ENCODE data around the gene CDH5.

CDH5 gene

DNA sequence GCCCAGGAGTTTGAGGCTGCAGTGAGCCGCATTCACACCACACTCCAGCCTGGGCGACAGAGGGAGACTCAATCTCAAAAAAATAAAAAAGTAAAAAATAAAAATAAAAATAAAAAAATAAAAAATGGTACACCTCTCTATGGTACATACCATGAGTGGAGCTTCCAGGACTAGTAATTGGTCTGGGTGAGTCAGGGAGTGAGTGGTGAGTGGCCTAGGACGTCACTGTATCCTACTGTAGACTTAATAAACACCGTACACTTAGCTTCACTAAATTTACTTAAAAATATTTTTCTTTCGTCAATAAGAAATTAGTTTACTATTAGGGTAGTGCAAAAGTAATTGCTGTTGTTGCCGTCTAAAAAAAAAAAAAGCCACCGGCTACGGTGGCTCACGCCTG lies 9.0 kb downstream of the CDH5 start:
- no peak for DNase-seq

DNA sequence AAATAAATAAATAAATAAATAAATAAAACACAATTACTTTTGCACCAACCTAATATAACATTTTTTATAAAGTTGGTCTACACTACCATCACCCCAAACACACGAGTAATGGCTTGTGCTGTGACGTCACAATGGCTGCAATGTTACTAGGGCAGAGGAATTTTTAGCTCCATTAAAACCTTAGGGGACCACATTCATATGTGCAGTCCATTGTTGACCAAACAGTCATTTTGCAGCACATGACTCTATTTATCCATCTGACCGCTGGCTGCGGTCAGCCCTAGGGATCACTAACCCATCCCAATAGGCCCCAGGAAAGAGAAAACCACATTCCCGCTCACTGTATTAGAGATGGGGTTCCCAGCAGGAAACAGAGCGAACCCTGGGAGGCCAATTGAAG lies 9.6 kb downstream of the CDH5 start:
- DNase-seq: no peak

DNA sequence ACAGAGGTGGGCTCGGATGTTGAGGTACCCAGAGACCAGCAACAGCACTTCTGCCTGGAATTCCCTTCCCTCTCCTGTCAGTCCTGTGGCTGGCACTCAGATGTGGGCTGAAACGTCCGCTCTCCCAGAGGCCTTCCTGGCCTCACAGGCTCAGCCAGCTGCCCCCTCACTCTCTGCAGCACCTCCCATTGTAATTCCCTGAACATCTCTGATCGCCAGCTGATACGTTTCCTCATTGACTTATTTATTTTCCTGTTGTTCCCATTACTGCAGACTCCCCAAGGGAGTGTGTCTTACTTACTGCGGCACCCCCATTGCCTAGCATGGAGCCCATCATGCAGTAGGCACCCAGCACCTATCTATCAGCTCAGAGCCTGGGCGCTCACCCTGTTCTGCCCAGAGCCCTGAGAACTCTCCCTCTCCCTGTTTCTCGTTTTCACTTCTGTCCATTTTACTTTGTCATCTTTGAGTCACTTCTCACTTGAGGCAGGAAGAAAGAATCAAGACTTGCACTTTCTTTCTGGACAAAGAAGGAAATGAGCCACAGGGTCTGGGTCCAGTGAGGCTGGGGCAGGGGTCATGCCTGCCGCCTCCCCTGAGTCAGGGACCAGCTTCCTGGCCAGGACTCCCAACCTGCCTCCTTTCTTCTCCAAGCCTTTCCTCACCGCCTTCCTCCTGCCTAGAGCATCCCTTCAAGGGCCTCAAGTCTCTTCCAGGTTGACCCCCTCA lies 10.2 kb downstream of the CDH5 start:
- DNase-seq: no peak

DNA sequence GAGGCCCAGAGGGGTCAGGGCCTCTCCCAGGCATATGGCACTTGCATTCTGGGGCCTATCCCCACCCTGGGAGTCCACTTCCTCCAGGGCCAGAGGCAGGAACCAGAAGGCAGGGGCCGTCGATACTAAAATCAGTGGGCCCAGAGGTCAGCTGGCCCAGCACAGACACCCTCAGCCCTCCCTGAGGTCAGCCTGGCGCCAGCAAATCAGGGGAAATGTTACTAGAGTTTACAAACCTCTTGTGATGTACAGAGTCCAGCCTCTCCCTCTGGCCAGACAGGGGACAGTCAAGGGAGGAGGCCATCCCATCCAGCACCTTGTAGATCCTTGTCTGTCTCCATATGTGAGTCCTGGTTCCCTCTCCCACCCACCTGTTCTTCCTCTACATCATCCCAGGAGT lies 10.8 kb downstream of the CDH5 start:
- DNase-seq: no peak

DNA sequence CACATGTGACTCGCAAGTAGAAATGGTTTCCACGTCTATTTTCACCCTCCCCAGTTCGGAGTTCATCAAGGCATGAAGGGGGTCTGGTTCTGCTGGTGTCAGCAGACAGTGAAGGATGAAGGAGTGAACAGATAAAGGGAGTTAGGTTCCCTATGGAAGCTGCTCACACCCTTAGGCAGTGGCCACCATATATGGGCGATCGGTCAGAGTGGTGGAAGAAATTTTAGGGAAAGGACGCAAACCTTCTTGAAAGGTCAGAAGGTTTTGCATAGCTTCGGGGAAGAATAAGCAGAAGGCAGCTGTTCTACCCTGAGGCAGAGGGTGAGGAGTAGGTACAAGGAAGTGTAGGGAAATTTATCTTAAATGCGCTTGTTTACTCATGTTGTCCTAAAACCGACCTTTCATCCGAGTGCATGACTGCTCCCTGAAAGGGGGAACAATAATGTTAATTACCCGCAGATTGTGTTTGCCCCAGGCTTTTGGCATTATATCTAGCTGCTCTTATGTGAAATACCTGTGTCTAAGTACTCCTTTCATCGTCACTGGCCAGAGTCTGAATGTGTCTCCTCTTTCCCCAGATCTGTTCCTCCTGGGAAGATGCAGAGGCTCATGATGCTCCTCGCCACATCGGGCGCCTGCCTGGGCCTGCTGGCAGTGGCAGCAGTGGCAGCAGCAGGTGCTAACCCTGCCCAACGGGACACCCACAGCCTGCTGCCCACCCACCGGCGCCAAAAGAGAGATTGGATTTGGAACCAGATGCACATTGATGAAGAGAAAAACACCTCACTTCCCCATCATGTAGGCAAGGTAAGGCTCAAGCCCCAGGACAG lies 12.5 kb downstream of the CDH5 start:
- DNase-seq: no peak

DNA sequence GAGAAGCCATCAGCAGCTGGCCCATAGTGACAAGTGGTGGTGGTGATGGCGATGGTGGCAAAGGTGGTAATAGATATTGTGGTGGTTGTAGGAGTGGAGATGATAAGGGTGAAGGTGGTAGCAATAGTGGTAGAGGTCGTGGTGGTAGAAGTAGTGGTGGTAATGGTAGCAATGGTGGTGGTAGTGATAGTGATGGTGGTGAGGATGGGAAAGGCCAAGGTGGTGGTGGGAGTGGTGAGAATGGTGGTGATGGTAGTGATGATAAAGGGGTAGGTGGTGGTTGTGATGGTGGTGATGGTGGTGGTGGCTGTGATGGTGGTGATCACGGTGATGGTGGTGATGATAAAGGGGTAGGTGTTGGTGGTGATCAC lies 13.1 kb downstream of the CDH5 start:
- no peak for DNase-seq

DNA sequence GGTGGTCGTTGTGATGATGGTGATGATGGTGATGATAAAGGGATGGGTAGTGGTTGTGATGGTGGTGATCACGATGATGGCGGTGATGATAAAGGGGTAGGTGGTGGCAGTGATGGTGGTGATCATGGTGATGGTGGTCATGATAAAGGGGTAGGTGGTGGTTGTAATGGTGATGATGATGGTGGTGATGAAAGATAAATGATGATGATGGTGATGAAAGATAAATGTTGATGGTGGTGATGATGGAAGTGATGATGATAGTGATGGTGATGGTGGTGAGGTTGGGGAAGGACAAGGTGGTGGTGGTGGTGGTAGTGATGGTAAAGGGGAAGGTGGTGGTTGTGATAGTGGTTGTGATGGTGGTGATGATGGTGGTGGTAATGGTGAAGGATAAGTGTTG lies 13.9 kb downstream of the CDH5 start:
- no peak for DNase-seq

DNA sequence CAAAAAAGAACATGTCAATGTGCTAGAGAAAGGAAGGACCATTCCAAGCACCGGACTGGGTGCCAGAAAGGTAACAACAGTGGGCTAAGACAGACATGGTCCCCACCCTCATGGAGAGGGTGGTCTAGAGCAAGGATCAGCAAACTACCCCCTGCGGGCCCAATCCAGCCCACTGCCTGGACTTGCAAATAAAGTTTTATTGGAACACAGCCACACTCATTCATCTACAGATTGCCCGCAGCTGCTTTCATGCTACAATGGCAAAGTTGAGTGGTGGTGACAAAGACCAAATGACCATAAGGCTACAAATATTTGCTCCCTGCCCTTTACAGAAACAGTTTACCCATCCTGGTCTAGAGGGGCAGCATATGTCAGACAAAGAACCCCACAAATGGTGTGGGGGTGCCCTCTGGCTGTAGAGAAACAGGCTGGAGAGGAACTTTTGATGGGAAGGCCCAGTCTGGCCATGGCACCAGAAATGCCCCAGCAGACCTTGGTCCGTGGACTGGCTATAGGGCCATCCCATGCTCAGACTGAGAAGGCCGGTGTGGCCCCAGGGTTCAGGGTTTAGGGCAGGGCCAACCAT lies 15.2 kb downstream of the CDH5 start:
- no peak for DNase-seq

DNA sequence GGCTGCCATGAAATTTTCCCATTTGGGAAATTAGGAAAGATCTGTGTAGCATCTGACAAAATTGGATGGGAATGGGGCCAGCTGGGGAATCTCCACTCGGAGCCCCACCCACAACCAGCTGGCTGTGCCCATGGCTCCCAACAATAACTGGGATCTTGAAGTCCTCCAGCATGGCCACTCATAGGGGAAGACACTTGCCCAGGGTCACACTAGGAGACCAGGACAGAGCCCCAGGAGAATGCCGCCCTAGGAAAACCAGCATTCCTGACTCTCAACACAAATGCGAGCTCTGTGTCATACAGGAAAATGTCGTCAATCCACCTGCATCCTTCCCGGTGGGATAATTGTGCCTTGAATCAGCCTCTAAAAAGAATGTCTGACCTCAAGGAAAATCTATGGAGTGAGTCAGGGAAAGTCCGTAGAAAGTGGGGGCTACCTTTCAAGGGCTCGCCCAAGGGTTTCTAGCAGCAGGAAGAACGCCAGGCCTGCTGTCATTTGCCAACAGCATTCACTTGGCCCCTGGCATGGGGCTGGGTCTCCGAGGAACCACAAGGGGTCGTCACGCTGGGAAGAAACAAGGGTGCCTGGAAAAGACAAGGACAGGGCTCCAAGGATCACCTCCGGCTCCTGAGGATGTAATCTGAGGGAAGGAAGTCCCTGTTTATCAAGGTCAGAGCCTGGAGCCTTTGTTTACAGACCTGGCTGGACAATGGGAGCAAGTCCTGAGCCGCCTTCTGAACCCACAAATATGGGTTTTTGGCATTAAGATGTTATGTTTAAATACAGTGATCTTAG lies 15.9 kb downstream of the CDH5 start:
- no peak for DNase-seq

DNA sequence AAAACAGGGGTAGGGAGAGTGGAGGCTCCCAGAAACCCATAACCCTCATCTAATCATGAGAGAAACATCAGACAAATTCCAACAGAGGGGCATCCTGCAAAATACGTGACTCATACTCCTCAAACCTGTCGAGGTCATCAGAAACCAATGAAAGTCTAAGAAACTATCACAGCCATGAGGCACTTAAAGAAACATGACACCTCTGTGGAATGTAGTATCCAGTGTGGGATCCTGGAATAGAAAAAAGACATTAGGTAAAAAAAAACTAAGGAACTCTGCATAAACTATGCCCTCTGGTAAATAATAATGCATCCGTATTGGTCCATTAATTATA lies 16.4 kb downstream of the CDH5 start:
- DNase-seq: no peak

DNA sequence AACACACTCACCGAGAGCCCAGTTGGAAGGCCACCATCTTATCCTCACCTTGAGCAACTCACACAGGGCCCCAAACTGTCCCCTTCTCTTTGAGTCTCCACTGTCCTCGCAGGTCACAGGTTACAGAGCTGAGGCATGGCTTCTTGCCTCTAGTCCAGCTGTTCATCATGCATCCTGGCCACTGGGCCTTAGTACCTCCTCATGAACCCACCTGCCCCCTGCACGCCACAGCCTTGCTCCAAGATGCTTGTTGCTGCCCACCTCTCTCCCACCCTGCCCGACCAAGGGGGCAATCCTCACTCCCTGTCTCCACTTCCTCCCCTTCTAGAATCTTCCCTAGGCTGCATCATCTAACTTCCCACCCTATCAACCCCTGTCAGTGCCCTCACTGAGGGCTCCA lies 17.1 kb downstream of the CDH5 start:
- DNase-seq: no peak

DNA sequence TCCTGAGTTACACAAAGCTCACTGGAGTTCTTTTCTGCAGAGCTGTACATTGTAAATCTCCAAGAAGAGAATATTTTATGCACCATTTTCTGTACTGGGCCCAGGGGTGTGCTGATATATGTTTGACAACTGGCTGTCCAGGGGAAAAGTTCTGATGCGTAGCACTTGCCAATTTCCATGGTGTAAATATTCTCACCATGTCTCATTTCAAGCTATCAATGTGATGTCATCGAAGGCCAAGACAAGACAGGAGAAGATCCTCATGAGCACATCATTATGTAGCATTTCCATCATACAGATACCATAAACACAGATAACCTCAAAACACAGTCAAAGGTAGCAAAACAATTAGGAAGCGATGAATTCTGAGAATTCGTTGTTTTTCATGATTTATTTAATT lies 18.9 kb downstream of the CDH5 start:
- no peak for DNase-seq

DNA sequence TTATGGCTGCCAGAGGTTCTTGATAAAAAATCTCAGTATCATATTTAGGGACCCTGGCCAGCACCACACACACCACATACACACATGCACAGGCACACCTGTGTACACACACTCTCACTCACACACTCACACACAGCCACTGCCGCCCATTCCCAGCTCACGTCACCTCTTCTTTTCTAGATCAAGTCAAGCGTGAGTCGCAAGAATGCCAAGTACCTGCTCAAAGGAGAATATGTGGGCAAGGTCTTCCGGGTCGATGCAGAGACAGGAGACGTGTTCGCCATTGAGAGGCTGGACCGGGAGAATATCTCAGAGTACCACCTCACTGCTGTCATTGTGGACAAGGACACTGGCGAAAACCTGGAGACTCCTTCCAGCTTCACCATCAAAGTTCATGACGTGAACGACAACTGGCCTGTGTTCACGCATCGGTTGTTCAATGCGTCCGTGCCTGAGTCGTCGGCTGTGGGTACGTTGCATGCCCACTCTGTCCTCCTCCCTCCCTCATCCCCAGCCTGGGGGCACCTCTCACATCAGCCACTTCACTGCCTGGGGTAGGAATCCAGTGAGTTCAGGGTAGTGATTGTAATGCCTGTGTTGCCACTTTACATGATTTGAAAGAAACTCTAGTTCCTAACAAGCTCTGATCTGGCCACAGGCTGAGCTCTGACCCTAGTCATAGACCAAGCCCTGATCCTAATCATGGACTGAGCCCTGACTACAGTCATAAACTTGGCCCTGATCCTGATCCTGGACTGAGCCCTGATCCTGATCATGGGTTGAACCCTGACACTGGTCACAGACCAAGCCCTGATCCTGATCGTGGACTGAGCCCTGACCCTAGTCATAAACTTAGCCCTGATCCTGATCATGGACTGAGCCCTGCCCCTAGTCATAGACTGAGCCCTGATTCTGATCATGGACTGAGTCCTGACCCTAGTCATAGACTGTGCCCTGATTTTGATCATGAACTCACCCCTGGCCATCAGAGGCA lies 20.4 kb downstream of the CDH5 start:
- no peak for DNase-seq

DNA sequence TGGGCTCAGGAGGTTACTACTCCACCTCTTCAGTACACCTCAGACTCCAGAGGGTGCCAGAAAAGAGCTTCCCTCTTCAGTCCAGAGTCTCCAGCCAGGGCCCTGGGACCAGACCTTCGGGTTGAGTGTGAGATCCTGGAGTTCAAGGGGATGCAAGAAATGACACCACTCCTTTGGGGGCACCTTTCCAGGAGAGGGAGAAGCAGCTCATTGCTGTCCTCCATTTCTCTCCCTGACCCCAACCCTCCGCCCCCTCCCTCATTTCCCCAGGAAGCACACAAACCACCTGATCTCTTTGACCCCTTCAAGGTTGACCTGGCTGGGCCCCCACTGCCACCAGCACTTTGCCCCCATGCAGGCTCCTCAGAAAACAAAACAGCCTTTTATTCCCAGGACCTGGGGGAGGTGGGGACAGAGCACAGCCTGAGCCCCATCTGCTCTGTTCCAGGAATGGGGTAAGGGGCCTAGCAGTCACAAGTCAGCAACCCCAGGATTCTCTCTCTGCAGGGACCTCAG lies 21.4 kb downstream of the CDH5 start:
- DNase-seq: no peak

DNA sequence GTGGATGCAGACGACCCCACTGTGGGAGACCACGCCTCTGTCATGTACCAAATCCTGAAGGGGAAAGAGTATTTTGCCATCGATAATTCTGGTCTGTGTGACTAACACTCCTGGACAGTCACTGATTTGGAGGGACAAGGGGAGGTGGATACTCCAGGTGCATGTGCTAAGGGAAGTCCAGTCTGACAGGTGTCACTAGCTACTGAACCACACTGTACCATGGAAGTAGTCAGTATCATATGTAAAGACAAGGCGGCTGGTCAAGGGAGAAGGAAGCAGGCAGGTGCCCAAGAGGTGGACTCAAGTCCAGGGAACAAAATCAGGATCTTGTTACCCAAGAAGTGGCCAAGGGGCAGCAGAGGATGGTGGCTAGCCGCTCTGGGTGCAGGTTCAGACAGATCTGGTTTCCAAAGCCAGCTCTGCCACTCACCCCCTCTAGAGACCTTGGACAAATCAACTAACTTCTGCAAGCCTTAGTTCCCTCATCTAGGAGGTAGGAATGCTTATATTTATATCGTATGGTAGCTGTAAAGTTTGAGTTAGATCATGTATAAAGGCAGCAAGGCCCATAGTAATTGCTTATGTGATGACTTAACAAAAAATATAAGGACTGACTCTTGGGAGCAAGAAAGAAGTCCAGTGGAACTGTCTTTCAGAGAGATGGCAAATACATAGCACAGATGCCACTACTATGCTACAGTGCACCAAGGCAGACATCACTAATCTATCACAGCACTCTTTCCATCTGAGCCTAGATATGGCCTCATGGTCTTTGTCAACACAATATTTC lies 22.1 kb downstream of the CDH5 start:
- no peak for DNase-seq

DNA sequence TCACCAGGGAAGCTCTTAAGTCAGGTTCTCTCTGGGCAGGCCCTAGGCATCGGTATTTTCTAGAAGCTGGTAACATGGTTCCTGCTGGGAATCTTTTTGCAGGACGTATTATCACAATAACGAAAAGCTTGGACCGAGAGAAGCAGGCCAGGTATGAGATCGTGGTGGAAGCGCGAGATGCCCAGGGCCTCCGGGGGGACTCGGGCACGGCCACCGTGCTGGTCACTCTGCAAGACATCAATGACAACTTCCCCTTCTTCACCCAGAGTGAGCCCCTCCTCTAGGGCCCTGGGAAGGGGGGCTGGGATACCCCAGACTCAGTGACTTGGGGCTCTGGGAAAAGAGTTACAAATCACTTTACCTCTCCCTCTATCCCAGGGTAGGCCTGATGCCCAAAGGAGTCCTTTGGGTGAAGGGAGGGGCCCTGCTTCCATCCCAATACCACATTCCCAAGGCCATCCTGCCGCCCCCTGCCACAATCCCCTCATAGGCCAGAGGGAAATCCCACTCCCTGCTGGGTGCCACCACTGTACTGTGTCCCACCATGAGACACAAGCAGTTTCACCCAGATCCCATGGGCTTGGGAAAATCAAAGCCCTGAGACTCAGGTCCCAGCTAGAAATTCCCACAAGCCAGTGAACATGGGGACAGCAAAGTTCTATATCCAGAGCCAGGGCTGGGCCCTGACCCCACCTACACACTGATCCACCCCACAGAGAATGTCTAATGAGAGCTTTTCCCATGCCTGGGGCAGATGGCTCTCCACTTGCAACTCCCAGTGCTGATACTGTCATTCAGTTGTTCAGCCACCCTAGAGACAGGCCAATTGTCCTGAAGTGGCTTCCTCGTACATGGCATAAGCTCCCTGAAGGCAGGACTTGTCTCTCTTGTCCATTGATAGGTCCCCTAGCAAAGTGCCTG lies 23.0 kb downstream of the CDH5 start:
- no peak for DNase-seq

DNA sequence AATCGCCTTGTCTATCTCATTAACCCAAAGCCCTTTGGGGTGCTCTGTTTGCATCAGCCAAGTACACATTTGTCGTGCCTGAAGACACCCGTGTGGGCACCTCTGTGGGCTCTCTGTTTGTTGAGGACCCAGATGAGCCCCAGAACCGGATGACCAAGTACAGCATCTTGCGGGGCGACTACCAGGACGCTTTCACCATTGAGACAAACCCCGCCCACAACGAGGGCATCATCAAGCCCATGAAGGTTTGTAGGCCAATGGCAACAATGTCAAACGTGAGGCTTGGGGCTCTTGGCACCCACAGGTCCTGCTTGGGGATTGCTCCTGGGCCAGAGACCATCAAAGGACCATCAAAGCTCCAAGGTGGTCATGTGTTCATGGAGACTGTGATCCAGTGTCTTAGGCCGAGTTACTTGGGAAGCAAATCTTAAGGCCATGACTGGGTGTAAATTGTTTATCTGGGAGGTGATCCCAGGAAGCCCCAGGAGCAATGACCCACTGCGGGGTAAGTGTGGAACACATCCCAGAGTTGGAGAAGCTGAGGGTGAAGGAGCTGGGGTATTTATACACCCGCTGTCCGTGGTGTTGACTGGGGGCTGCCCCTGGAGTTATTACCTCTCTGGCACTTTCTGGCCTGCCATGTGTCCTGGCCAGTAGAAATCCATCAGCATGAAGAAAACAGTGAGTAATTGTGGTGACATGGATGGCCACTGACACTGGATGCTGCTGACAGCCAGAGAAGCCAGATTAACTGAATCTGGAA lies 24.0 kb downstream of the CDH5 start:
- no peak for DNase-seq

DNA sequence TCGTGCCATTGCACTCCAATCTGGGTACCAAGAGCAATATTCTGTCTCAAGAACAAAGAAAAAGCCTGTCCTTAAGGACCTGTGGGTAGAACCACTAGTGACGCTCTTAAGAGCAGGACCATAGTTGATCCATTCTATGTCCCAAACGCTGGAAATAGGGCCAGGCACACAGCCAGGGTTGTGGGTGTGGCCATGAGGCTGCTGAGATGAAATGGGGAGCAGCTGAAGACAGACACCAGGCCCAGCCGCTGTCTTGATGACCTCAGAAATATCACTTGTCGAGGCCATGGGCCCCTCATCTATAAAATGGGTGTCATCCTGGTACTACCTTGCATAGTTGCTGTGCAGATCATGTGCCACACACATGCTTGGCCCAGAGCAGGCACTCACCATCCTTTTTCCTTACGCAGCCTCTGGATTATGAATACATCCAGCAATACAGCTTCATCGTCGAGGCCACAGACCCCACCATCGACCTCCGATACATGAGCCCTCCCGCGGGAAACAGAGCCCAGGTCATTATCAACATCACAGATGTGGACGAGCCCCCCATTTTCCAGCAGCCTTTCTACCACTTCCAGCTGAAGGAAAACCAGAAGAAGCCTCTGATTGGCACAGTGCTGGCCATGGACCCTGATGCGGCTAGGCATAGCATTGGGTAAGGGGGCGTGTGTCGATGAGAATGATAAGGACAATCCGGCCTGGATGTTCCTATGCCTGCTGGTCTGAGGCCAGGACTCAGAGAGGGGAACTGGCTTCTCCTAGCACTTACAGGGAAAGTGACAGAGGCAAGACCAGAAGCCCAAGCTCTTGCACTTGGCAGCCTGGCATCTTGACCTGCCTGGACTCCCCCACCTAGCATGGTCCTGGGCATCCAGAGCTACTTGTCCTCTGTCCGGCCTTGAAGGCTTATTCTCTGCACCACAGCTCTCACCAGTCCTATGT lies 25.5 kb downstream of the CDH5 start:
- no peak for DNase-seq

All from stimulated activated CD8-positive, alpha-beta memory T cell treated with anti-CD3 and anti-CD28 coated beads, Interleukin-4, amount 100 ng/mL, for 48 hours (primary cell).